Measurements from ENCODE around the gene UBR1.
"Not testable (repeated sequence)": the region's sequence is repeated elsewhere in the genome, so short reads cannot be mapped to it uniquely, and the experiment has no call there.

The UBR1 gene

GRCh38 chr15:42893911-42894310 lies 211.9 kb downstream of the UBR1 start:
- DNase-seq: not testable (repeated sequence)

All from activated CD4-positive, CD25-positive, alpha-beta regulatory T cell treated with anti-CD3 and anti-CD28 coated beads, Interleukin-2, amount 50 U/mL, for 72 hours (primary cell).